ENCODE data around the gene RPL13A.

Gene RPL13A

DNA sequence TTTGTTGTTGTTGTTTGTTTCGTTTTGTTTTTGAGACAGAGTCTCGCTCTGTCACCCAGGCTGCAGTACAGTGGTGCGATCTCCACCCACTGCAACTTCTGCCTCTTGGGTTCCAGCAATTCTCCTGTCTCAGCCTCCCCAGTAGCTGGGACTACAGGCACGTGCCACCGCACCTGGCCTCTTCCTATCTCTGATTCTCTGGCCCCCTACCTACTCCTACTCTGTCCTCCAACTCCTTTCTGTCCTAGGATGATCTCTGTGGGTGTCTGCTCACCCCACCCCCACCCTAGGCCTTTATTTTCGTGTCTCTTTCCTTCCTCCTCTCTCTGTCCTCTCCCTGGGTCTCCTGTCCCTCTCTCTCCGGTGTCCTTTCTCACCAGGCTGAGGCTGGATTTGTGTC lies 37.0 kb upstream of the RPL13A start:
- DNase-seq (ENCODE audit: low read depth) = no peak
- peak overlapping the region; percentile 78 for H3K4me3 ChIP-seq (ENCODE audit: low read depth, low read length)
- TF ChIP-seq, protein P1, sequence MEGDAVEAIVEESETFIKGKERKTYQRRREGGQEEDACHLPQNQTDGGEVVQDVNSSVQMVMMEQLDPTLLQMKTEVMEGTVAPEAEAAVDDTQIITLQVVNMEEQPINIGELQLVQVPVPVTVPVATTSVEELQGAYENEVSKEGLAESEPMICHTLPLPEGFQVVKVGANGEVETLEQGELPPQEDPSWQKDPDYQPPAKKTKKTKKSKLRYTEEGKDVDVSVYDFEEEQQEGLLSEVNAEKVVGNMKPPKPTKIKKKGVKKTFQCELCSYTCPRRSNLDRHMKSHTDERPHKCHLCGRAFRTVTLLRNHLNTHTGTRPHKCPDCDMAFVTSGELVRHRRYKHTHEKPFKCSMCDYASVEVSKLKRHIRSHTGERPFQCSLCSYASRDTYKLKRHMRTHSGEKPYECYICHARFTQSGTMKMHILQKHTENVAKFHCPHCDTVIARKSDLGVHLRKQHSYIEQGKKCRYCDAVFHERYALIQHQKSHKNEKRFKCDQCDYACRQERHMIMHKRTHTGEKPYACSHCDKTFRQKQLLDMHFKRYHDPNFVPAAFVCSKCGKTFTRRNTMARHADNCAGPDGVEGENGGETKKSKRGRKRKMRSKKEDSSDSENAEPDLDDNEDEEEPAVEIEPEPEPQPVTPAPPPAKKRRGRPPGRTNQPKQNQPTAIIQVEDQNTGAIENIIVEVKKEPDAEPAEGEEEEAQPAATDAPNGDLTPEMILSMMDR (IDR thresholded peaks at IDR 0.05; ENCODE audit: control insufficient read depth, extremely low read depth, insufficient read depth) = no peak

DNA sequence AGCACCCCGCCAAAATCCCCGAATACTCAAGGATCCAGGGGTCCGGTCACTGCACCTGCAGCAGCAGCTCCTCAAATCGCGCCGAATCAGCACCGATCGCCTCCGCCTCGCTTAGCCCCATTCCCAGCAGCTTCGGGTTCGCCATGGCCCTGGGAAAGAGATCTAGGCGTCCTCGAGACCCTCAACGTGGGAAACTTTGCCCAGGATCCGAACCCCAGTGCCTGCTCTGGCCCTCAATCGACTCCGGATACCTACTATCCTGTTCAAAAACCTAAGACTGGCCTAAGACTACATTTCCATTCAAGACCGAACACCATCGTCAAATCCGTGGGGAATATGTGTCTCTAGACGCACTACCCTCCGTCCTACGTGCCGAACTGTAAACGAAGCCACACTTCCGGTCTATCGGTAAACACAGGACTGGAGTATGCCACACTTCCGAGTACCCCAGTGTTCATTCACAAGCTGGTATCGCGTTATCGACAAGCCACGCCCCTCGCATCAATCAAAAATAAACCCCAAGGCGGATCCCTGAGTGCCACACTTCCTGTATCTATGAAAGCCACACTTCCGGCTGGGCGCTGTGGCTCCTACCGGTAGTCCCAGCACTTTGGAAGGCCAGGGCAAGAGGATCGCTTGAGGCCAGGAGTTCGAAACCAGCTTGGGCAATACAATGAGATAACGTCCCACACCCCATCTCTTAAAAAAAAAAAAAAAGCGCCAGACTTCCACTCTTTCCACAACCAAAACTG lies 35.8 kb upstream of the RPL13A start, which contains the start of gene PIH1D1:
PIH1D1 (minus strand) TSS at position 385 of the 752 bp plus-strand sequence; CDS start at position 145, 240 bp downstream.
- TF ChIP-seq, protein P1 (IDR thresholded peaks at IDR 0.05; ENCODE audit: control insufficient read depth, extremely low read depth, insufficient read depth) = no peak

DNA sequence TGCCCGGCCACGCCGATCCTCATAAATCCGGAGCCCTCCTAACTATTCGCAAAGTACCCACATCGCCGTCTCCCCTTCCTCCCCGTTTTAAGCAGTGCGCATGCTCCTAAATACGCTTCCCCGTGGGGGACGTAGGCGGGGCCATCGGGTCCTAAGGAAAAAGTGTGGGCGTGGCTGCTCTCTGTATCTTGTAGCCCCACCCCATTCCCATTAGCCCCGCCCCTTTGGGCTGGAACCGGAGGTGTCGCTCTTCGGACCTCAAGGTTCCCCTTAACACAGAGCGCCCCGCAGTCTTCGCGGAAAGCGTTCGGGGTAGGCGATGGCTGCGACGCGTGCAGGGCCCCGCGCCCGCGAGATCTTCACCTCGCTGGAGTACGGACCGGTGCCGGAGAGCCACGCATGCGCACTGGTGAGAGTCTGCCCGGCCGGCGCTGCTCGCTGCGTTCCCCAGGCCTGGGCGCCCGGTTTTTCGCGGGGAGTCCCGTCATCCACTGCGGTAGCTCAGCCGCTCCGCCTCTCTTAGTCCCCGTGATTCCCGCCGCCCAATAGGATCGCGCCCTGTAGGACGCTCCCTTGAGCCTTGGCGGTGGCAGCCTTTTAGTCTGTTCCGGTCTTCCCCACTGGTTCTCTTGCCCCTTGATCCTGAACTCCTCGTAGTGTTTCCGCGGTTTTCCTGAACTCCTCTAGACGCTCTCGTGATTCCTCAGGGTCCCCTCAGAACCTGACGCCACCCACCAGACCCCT lies 34.2 kb upstream of the RPL13A start, which contains the start of gene ALDH16A1:
ALDH16A1 (plus strand) TSS at position 213 of the 744 bp plus-strand sequence; CDS start at position 320, 107 bp downstream.
- TF ChIP-seq, protein P1 (IDR thresholded peaks at IDR 0.05; ENCODE audit: control insufficient read depth, extremely low read depth, insufficient read depth) = no peak
- peak; percentile 90 for DNase-seq (ENCODE audit: low read depth)
- H3K4me3 ChIP-seq (ENCODE audit: low read depth, low read length) = peak within 1 kb of the TSS; percentile 78

More for the DNA sequence above, 35.8 kb upstream of the RPL13A start, which contains the start of gene PIH1D1:
- DNase-seq (ENCODE audit: low read depth) = peak; percentile 99
- peak within 1 kb of the TSS; percentile 78 for H3K4me3 ChIP-seq (ENCODE audit: low read depth, low read length)

DNA sequence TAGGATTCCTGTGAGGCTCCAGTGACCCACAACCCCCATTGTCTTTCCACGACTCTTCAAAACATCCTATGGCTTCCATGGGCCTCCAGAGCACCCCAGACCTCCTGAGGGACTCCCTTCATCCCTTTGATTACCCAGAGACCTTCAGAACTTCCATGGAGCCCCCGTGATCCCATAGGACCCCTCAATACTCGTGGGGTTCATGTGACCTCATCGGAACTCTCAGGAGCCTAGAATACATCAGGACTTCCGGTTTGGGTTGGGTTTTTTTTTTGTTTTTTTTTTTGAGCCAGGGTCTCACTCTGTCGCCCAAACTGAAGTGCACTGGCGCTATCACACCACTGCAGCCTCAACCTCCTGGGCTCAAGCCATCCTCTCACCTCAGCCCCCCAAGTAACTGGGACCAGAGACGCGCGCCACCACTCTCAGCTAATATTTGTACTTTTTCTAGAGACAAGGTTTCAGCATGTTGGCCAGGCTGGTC lies 33.6 kb upstream of the RPL13A start:
- H3K4me3 ChIP-seq (ENCODE audit: low read depth, low read length) = peak overlapping the region; percentile 67
- TF ChIP-seq, protein P1 (IDR thresholded peaks at IDR 0.05; ENCODE audit: control insufficient read depth, extremely low read depth, insufficient read depth) = no peak
- no peak for DNase-seq (ENCODE audit: low read depth)

DNA sequence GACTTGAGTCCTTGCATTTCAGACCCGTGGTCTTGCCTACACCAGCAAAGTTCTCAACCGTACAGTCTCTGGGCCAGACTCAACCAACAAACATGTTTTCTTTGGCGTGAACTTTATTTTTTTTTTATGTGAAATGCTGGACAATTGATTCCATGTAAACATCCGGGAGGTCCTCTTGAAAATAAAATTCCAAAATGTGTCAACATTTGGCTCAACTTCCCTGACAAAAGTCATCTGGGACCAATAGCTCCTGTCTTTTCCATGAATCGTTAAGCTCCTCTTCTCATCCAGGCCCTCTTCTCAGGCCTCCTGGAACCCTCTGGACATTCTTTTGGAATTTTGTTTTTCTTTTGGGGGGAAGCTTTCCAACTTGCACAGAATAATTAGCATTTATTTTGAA lies 31.6 kb upstream of the RPL13A start:
- H3K4me3 ChIP-seq (ENCODE audit: low read depth, low read length) = no peak overlapping the region
- no peak for DNase-seq (ENCODE audit: low read depth)
- TF ChIP-seq, protein P1 (IDR thresholded peaks at IDR 0.05; ENCODE audit: control insufficient read depth, extremely low read depth, insufficient read depth) = no peak

DNA sequence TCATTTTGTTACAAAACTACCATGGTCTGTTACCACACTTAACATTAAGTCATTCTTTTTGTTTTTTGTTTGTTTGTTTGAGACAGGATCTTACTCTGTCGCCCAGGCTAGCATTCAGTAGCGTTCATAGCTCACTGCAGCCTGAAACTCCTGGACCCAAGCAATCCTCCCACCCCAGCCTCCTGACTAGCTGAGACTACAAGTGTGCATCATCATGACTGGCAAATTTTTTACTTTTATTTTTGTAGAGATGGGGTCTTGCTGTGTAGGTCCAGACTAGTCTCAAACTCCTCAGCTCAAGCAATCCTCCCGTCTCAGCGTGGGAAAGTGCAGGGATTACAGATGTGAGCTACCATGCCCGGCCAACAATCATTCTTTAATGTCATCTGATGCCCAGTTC lies 31.1 kb upstream of the RPL13A start:
- no peak for DNase-seq (ENCODE audit: low read depth)
- TF ChIP-seq, protein P1 (IDR thresholded peaks at IDR 0.05; ENCODE audit: control insufficient read depth, extremely low read depth, insufficient read depth) = no peak
- H3K4me3 ChIP-seq (ENCODE audit: low read depth, low read length) = no peak overlapping the region

Measured in LNCaP clone FGC (cell line).